ENCODE data around the gene NECTIN2.

DNA sequence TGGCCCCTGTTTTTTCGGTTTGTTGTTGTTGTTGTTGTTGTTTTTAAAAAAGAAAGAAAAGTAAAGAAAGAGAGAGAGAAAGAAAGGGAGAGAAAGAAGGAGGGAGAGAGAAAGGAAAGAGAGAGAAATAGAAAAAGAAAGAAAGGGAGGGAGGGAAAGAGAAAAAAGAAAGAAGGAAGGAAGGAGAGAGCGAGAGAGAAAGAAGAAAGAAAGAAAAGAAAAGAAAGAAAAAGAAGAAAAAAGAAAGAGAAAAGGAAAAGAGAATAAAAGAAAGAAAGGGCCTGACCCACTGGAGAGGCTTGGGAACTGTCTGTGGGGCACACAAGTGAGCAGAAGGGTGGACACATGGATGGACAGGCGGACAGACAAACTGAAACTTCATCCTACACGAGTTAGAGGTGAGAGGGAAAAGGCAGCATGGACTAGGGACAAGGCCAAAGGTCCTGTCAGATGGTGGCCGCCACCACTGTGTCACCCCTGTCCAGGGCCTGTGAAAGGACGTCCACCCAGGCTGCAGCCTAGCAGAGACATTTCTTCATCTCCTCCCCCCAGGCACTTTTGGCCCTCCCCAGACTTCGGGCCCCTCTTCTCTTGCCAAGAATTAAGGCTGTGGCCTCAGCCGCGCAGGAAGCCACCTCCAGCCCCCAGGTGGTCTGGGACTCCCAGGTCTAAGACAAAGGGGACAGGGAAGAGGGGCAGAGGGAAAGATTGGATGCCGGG lies 46.3 kb upstream of the NECTIN2 start:
- TF ChIP-seq POLR2A (IDR thresholded peaks at IDR 0.05; ENCODE audit: low read length) (no peak), GATA1 (IDR thresholded peaks at IDR 0.05; ENCODE audit: low read depth, low read length) (no peak)

All from erythroblast (primary cell).